Gastrocnemius medialis (tissue), 4 donors: ENCODE data around the gene MGST3.

ENCODE experiments used
- CTCF ChIP-seq, 5 experiments: fragments of 450-650 bp in 3 of 5; fragments of 200-600 bp in 2 of 5; sonication (generic) in 2 of 5; IDR thresholded peaks in 4 of 5; conservative IDR thresholded peaks in 1 of 5; 1 replicate in 4 of 5; 2 replicates in 1 of 5; pipeline ENCODE4 v1.5.1; 2016 to 2019; ENCODE audit warnings: antibody characterized with exemption in 5 of 5, mild to moderate bottlenecking in 3 of 5, moderate library complexity in 3 of 5
- POLR2A ChIP-seq, 2 donors: fragments of 450-650 bp; IDR thresholded peaks; one replicate each; pipeline ENCODE4 v1.6.1; 2017; ENCODE audit warnings: antibody characterized with exemption in 2 of 2, mild to moderate bottlenecking in 2 of 2, moderate library complexity in 2 of 2

DNA sequence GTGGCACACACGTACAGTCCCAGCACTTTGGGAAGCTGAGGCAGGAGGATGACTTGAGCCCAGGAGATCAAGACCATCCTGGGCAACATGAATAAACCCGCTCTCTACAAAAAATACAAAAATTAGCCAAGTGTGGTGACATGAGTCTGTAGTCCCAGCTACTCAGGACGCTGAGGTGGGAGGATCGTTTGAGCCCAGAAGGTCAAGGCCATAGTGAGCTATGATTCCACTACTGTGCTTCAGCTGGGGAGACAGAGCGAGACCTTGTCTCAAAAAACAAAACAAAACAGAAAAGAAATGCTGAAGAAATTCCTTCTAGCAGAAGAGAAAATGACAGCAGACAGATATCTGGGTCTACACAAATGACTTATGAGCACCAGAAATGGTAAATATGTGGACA lies 57.0 kb downstream of the MGST3 start:
- TF ChIP-seq CTCF (IDR thresholded peaks at IDR 0.05 in 4 of 5, conservative IDR thresholded peaks at IDR 0.05 in 1 of 5) (no peak), POLR2A (IDR thresholded peaks at IDR 0.05) (no peak)
